ENCODE results near the gene NANOS1. TPM values are rescaled to one million over a fixed set of nuclear protein-coding genes. Genes with fewer than 3 reads are reported as not detected.

NANOS1 gene
- total RNA-seq, 4 donors from 2014 or later = 1.6 to 18.5 (median 12.2) TPM

DNA sequence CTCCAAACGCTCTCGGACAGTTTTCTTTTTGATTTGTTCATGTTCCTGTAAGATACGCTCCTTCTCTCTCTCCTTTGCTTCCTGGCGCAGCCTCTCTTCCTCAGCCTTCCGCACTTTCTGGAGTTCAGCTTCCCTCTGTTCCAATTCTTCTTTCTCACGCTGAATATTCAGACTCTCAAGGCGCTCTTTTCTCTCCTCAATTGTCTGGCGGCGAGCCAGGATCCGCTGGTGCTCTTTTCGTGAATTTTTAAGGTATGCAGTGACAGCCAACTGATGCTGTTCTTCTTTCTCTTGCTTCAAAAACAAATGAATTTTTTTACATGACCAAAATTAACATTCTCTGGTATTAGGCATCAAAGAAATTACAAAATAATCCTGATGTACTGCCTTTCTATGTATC lies 28.5 kb downstream of the NANOS1 start:
- ATAC-seq (ENCODE audit: low FRiP score) (no peak), DNase-seq (ENCODE audit: low spot score) (no peak)
- TF ChIP-seq, protein P1, sequence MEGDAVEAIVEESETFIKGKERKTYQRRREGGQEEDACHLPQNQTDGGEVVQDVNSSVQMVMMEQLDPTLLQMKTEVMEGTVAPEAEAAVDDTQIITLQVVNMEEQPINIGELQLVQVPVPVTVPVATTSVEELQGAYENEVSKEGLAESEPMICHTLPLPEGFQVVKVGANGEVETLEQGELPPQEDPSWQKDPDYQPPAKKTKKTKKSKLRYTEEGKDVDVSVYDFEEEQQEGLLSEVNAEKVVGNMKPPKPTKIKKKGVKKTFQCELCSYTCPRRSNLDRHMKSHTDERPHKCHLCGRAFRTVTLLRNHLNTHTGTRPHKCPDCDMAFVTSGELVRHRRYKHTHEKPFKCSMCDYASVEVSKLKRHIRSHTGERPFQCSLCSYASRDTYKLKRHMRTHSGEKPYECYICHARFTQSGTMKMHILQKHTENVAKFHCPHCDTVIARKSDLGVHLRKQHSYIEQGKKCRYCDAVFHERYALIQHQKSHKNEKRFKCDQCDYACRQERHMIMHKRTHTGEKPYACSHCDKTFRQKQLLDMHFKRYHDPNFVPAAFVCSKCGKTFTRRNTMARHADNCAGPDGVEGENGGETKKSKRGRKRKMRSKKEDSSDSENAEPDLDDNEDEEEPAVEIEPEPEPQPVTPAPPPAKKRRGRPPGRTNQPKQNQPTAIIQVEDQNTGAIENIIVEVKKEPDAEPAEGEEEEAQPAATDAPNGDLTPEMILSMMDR (IDR thresholded peaks at IDR 0.05) = no peak

DNA sequence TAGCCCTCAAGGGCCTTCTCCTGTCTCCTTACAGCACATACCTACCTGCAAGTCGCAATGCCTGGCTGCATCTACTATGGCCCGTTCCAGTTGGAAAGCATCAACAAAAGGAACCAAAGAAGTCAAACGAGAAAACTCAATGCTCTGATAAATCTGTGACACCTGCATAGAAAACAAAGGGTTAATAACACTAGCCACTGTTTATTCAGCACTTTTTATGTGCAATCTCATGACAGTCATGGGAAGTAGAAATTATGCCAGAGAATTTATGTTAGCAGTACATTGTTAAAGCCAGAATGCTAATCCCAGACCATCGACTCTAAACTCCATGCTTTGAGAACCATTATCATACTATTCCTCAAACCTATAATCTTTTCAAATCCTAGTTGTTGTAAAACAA lies 30.0 kb downstream of the NANOS1 start:
- DNase-seq (ENCODE audit: low spot score) (no peak), ATAC-seq (ENCODE audit: low FRiP score) (no peak)
- TF ChIP-seq, protein P1 (IDR thresholded peaks at IDR 0.05) = no peak

DNA sequence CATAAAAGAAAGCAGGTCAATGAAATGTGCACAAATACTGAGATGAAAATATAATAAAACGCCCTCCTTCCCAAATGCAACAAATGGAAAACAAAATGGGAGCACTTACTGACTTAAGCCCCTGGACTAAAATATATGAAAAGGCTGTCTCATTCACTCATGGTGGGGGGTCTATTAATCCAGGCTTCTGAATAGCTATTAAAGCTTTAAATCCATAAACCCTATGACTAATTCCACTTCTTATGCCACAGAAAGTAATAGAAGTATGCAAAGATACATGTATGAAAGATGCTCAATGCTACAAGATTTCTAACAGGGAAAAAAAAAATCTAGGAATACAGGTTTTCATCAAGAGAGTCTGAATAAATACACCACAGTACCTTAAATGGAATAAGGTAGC lies 30.6 kb downstream of the NANOS1 start:
- TF ChIP-seq, protein P1 (IDR thresholded peaks at IDR 0.05) = no peak
- ATAC-seq (ENCODE audit: low FRiP score) (no peak), DNase-seq (ENCODE audit: low spot score) (no peak)

DNA sequence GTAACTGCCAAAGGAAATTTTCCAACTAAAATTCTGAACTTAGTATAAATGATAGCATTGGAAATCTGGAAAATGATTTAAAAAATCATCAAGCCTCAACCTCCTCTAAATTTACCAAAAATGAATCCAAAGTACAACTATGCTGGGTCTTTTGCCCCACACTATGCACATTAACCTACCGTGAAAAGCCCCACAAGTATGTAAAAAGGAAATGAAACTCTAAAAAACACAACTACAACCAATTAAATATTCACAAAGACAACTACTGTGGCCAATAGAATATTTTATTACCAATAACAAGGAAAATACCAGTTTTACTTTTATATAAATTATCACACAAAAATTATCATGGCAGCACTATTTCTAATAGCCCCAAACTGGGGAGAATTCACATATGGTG lies 31.8 kb downstream of the NANOS1 start:
- DNase-seq (ENCODE audit: low spot score) = no peak

DNA sequence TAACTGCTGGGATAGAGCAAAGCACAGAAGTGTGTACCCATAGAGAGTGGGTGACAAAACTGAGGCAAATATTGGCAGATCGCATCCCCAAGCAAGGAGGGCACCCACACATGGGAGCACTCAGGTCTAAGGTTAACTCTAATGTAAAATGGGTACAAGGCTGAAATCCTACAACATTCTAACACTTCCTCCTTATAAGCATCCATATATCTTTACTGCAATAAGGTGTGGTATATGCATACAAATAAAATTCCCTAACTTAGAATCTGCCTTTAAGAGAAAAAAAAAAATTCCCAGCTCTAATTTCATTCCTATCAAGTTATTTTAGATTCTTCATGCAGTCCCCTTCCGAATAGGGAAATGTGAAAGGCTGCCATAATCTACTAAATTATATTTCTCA lies 32.4 kb downstream of the NANOS1 start:
- no peak for DNase-seq (ENCODE audit: low spot score)
- no peak for ATAC-seq (ENCODE audit: low FRiP score)
- TF ChIP-seq, protein P1 (IDR thresholded peaks at IDR 0.05) = no peak

More for the DNA sequence above, 31.8 kb downstream of the NANOS1 start:
- TF ChIP-seq, protein P1 (IDR thresholded peaks at IDR 0.05) = no peak
- ATAC-seq (ENCODE audit: low FRiP score) = no peak

DNA sequence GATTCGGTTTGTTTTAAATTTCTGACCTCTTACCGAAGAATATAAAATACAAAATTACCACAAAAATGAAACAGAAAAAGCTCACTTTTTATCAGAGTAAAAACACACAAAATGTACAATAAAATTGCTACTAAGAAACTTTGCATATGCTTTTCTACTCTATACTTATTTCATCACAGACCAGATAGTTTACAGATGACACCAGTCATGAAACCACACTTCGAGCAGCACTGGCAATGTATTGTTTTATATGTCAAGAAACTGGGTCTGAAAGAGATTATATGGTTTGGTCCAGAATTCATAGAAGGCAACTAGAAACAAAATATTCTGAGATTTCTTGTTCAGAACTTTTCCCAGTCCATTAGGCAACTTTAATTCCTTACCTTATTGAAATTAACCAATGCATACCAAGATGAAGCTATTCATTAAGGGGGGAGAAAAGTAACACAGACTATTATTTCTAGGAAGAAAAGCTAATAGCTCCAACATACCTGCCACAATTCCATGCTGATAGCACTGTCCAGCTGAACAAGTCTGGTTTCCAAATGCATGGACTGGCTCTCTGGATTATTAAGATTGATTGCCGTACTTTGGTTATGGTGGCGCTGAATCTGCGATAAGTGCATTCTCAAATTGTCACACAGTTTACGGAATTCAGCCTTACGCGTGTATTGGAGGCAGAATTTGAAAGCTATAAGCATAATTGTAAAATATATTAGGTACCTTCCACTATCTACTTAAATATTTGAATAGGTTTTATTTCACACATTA lies 41.1 kb downstream of the NANOS1 start:
- ATAC-seq (ENCODE audit: low FRiP score) (no peak), DNase-seq (ENCODE audit: low spot score) (no peak)
- TF ChIP-seq, protein P1 (IDR thresholded peaks at IDR 0.05) = no peak

DNA sequence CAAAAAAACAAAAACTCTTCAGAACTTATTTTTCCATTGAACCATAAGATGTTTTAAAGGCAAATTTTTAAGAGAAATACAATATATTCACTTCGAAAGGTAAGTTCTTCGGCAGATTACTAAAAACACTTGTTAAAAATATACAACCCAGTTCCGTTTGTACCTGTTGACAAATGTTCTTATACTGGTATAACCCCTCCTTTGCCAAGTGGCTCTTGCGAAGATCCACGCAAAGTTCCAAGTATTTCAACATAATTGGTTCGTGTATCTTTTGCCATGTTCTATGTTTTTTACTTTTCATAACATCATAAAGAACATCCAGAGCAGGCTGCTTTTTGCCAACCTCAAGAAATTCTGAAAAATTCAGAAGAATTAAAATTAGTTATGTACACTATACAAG lies 44.1 kb downstream of the NANOS1 start:
- no peak for DNase-seq (ENCODE audit: low spot score)
- ATAC-seq (ENCODE audit: low FRiP score) = no peak
- TF ChIP-seq, protein P1 (IDR thresholded peaks at IDR 0.05) = no peak
